HG02973 (cell line): ENCODE data around the gene SLC44A1.
"Not testable (repeated sequence)": the region's sequence is repeated elsewhere in the genome, so short reads cannot be mapped to it uniquely, and the experiment has no call there.

Source experiments
- ATAC-seq: cut with Tn5 transposase; IDR thresholded peaks from one replicate; pipeline ENCODE4 v1.9.1; 2021; ENCODE audit warnings: moderate library complexity; ENCODE audit not compliant: unreplicated experiment

The SLC44A1 gene

DNA sequence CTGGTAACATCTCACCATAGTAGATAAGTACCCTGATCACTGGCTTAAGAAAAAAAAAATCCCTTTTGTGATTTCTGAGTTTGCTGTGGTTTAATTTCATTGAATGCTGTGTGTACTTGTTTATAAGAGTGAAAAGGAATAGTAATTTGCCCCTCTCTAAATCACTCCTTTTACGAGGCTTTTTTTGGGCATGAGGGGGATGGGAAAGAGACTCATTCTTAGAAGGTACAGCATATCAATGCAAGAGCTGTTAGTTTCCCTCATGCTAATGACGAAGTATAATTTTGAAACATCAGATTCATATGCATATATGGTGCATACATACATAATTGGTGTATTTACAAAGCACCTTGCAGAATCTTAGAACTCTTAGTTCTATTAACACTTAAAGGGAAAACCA, 2.4 kb upstream of the SLC44A1 start:
- no peak for ATAC-seq

DNA sequence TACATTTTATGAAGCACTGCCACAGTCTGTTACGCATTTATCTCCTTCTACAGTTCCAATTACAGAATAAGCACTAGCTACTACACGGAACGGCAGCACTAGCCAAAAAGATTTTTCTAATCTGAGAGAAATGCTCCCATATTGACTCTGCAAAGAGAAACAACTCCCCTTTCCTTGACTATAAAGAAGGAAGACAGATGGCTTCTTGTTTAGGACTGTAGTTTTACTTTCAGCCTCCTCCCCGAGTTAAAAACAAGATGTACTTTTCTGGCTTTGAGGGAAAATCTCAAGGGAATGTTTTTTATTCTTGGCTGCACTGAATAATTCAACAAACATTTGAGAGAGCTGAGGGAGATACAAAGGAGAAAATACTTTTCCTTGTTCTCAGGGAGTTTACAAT, 1.9 kb upstream of the SLC44A1 start:
- ATAC-seq = no peak

DNA sequence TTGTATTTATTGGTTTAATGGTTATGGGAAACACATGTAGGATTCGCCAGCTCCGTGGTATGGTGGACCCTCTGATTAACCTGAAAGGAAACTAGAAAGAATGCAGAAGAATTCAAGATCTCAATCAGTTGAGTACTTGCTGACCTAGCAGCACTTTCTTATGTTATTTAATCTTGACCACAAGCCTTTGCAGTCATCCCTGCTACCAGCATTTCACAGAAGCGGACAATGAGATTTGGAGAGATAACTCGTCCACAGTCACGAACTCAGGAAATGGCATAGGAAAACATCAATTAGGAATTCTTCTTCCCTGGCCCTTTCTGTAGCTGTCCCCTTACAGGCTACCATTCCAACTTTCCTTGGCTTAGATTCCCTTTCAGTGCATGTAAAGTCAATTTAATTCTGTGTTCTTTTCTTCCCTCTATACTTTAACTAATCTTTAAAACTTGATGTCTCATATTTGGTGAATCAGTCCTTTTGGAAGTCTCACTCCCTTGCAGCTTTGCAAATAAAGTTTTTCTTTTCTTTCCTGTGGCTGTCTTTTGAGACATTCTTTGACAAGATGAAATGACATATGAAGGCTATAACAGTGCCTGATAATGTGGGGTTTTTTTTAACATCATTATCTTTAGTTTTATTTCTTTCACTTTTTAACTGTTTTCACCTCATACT, 1.3 kb upstream of the SLC44A1 start:
- no peak for ATAC-seq

DNA sequence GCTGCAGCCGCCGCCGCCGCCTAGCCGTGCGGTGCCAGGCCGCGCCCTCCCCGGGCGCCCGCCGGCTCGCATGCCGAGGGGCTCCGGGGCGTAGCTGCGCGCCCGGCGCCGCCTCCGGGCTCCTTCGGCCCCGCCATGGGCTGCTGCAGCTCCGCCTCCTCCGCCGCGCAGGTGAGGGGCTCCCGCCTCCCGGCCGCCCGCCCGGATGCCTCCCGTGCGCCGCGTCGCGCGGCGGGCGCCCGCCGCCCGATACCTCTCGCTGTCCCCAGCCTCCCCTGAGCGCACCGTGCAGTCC, 230 bp downstream of the SLC44A1 start:
- ATAC-seq = peak; percentile 52

DNA sequence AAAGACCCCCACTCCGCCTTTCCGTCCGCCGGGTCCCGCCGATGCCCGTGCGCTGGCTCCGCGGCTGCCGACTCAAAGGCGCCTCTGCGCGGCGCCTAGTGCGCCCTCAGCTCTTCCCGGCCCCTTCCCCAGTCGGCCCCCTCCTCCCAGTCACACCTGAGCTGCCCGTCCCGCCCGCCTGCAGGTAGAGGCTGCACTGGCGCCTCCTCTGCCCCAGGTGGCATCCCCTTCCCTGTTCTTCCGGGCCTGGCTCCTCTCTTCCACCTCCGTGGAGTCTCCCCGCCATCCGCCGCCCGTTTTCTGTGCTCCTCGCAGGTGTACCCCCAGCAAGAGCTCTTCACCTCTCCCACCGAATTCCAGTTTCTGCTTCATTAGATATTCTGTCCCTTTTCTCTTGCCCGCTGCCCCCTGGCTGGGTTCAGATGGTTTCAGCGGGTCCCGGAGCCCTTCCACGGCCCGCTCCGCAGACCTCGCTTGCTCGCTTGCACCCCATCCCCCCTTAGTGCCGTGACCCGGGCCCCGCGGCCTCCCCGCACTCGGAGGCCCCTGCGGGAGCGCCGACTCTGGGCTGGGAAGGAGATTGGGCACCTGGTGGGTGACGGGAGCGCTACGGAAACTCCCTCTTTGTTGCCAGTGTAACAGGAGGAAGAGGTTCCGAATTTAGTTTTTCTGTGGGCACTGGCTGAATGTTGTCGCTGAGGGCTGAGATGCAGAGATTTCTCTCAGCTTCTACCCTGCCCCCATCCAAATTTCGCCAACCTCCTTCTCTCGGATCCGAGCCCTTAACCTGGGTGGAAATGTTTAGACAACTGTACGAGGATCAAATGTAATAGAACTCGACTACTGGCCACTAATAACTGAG, 809 bp downstream of the SLC44A1 start:
- peak; percentile 9 for ATAC-seq

DNA sequence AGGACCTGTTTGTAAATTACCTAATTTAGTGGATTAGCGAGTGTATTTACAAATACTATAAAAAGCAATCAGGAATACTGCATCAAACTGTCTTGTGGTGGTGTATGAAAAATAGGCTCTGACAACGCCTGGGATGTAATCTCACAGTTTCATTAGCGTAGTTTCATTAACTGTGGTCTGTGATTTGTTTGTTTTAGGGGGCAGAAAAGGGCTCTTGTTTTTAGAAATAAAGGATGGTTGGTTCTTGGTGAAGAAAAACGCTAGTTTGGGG, 1.4 kb downstream of the SLC44A1 start:
- ATAC-seq = no peak

DNA sequence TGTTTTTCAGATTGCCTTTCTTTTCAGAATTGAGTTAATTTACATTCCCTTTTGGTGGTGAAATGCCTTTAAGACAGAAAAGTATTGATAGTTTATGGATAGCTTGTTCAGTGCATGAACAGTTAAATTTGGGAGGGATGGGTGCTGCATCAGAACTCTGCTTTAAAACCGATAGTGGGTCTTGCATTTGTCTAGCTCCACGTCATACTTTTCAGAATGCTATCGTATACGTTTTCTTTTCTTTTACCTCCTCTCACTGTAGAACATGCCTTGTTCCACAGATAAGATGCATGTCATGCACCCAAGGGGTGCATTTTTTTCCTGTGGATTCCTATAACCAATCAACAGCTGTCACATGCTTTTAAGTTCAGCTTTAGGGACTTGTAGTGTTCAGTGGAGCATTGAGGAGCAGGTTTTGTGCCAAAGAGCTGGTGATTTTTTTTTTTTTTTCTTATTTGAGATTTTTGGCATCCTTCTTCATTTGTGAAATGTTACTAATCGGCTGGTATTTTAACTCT, 2.3 kb downstream of the SLC44A1 start:
- no peak for ATAC-seq

DNA sequence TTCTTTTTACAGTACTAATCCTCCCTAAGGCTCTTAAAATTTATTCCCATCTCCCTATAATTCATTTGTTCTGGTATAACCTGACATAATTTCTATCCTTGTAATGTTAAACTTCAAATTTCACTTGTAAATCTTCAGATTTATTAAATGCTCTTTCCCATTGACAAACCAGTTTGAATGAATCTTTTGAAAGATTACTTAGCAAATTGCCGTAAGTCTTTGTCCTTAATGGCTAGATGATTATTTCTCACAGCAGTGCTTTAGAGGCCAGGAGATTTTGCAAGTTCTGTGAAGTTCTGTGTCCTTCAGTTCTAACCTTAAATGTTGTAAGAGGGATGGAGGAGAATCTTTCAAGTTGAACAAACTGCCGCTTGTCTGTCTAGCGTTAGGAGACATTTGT, 4.2 kb downstream of the SLC44A1 start:
- no peak for ATAC-seq

DNA sequence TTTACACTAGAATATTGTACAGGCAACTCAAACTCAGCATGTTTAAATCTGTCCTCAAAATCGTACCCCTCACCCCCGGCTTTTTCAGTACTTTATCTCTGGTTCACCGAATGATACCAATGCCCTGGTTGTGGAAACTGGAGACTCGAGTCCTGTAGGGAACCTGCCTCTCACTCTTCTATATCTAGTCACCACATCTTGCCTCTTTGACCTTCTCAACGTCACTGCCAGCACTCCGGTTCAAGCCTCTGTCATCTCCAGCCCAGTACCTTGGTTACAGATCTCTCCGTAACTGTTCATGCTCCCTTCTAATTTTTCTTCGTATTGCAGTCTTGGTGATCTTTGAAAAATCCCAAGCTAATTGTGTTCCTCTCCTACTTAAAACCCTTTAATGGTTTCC, 6.7 kb downstream of the SLC44A1 start:
- no peak for ATAC-seq

DNA sequence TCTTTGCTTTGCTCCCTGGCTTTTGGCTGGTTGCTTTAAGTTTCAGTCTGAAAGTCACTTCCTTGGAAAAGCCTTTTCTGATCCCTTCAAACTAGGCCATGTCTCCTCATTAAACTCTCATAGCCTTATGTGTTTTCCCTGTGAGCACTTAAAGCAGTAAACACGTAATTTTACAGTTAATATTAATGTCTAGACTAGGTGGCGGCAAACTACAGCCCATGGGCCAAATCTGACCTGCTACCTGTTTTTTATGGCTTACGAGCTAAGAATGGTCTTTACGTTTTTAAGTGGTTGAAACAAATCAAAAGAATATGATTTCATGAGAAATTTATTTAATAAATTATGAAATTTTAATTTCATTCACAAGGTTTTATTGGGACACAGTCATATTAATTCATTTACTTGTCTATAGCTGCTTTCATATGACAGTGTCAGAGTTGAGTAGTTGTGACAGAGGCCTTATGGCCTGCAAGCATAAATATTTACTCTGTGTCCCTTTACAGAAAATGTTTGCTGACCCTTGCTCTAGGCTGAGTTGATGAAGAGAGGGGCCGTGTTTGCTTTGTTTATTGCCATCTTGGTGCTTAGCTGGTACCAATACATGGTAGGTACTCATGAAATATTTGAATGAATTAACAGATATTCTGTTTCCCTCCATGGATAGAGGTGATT, 7.4 kb downstream of the SLC44A1 start:
- no peak for ATAC-seq

DNA sequence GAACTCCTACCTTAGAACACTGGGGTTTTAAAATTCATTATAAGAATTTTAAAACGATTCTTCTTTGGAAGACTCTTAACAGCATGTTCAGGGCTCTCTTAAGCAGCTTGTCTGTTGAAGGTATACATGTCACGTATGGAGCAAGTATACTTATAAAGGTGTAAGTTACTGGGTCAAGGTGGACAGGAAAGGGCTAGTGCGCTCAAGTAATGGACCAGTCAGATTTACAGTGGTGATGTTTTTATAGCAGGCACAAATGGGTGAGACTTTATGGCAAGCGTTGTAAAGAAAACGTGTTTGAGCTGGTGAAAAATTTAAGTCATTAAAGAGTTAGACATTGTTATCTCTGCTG, 7.9 kb downstream of the SLC44A1 start:
- no peak for ATAC-seq

DNA sequence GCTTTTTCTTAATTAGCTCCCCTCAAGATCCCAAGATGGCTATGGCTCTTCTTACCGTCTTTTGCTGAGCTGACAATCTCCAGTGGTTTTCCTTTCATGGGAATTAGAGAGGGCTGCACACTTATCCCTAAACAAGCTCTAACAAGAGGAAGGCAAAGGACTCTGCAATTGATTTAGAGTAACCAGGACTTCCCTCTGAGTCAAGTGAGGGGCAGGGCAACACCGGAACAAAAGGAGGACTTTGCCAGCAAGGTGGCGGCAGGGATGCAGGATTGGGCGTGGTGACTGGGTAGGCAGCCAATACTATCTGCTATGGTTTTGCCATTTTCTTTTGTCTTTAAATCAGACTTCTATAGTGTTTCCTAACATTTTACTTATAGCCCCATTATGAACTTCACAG, 9.8 kb downstream of the SLC44A1 start:
- ATAC-seq = no peak

DNA sequence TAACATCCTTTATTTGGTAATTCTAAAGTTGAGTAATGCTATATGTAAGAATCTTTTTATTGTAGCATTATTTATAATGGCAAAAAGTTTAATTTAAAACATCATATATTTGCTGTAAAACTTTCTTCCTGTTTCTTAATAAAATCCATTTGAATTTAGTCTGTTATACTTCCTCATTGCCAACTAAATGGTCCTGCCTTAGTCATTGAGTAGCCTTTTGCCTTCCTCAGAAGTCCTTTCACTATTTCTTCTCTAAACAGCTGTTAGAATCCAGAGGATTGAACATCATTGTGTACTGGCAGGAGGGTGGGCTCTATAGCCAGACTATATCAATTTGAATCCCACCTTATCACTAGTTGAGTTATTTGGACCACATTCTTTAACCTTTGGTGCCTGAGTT, 11.0 kb downstream of the SLC44A1 start:
- no peak for ATAC-seq

DNA sequence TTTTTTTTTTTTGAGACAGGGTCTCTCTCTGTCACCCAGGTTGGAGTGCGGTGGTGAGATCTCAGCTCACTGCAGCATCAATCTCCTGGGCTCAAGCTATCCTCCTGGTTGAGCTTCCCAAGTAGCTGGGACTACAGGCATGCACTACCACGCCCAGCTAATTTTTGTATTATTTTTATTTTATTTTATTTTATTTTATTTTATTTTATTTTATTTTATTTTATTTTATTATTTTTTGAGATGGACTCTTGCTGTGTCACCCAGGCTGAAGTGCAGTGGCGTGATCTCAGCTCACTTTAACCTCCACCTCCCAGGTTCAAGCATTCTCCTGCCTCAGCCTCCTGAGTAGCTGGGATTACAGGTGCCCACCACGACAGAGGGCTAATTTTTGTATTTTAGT, 12.1 kb downstream of the SLC44A1 start:
- ATAC-seq = not testable (repeated sequence)

DNA sequence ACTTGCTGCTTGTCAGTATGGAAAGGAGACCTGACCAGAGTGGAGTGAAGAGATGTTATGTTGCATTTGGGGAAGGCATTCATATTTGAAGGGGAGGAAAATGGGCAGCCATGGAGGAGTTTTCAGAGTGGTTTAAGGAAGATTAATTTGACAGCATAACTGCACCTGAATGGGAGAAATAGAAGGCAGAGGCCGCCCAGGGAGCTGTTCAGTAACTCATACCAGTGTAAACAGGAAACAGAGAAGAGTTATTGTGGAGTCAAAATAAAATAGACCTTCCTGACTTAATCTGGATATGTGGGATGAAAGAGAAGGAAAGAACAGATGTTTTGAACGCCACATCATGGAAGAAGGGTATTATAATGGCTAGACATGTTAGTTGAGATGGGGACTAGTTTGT, 13.4 kb downstream of the SLC44A1 start:
- ATAC-seq = no peak

DNA sequence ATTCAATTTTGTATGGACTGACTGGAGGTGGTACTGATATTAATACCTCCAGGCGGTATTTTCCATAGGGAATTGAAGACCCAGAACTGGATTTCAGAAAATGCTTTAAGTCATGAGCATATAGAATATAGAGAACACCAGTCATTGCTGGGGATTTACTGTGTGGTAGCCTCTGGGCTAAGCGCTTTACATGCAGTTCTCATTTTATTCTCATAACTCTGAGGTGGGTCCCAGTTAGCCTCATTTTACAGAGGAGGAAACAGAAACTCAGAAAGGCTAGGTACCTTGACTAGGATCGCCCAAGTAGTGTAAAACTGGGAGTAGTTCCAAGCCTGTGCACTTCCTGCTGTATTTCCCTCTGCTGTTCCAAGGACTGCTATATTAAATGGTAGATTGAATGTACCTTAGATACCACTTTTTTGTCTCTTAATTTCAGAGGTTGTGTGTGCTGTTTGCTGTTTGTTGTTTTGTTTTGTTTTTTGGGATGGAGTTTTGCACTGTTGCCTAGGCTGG, 13.8 kb downstream of the SLC44A1 start:
- no peak for ATAC-seq

DNA sequence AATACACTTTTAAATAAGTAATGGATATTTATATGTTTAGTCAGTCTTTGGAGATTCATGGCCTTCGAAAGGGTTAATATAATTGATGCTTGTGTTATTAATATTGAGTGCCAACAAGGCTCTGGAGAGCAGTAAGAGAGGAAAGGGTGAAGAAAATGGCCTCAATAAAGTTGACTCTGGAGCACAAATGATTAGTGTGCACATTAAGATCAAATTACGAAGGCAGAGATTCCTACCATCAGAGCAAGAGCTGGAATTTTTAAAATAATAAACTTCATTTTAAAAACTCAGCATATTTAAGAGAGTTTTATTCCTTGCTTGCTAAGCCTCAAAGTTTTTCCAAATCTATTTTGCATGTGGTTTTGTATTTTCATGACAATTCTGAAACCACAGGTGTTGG, 14.8 kb downstream of the SLC44A1 start:
- ATAC-seq = no peak

DNA sequence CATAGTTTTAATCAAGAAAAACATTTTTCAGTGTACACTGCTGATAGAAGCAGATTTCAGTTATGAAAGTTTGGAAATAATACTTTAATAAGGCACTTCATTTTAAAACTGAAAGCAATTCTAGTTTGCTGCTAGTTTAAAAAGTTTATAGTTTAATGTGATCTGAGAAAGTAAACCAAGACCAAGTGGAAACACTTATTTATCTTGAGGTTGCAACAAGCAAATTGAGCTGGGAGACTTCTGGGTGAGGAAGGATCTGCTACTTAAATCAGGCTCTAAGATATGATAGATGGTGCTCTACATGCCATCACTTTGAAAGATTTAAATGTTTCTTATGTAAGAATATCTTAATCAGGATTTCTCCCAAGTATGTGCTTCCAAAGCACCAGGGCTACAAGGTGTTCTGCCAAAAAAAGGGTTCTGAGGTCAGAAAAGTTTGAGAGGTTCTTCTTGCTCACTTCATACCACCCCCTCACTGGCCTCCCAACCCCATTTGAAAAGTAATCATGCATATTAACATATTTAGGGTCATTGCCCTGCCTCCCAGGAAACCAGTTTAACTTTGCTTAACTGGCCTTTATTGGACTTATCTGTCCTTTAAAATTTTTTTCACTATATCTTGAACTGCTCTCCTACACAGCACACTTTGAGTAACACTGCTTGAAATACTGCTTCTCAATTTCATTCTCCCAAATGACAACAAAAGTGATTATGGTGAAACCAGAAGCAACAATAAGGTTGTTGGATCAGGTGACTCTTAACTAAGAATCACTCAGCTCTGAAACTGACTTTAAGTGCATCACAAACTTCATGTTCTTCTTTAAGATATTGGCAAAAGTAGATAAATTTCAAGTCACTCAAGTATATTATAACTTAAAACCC, 15.5 kb downstream of the SLC44A1 start:
- ATAC-seq = peak; percentile 44

DNA sequence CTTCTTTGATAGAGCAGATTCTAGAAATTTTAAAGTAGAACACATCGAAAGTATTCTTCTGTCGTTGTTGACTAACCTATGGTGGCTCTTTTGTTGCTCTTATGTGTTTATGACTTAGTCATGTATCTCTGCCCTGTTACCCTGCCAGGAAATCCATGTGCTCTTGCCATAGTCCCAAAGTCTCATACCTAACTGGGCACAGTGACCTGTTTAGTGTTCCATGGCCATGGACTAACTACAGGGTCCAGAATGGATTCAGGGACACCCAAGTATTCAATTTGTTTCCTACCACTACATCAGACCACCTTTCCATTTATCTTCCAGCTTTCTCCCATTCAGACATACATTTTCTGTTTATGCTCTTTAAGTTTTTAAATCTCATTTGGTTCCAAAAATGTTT, 18.0 kb downstream of the SLC44A1 start:
- no peak for ATAC-seq

DNA sequence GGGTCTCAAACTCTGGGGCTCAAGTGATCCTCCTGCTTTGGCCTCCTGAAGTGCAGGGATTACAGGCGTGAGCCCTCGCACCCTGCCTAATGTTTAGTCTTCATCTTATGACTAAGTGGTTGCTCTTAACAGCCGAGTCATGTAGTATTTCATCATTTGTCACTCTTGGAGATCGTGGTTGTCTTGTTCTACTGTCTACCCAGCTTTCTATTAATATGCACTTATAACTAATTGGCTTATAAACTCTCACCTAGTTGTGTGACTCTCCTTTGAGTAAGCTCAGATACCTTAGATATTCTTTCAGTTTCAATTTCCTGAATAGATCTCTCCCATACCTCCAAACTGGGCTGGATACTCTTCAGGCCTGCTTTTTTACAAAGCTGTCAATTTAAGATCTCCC, 19.9 kb downstream of the SLC44A1 start:
- no peak for ATAC-seq

DNA sequence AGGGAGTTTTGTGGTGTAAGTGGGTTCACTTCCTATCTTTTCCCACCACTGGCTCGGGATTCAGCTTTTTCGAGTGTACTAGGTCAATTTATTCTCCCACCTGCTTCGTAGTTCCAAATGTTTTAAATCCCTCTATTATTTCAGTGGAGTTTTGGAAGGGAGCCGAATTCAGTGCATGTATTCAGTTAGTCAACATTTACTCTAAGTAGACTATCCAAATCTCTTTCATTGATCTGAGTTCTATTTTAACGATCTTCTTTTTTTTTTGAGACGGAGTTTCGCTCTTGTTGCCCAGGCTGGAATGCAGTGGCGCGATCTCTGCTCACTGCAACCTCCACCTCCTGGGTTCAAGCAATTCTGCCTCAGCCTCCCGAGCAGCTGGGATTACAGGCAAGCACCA, 23.8 kb downstream of the SLC44A1 start:
- ATAC-seq = not testable (repeated sequence)
